Activated T-helper 1 cell treated with anti-CD3 and anti-CD28 coated beads, Interleukin-2, amount 50 U/mL, for 16 hours (primary cell): ENCODE results near the gene OSBPL6.

ENCODE experiments used
- DNase-seq, 2 donors: peaks; one replicate each; pipeline ENCODE4 v3.0.0-alpha.2; 2020; ENCODE audit warnings: low read depth in 1 of 2, low spot score in 1 of 2

The OSBPL6 gene

DNA sequence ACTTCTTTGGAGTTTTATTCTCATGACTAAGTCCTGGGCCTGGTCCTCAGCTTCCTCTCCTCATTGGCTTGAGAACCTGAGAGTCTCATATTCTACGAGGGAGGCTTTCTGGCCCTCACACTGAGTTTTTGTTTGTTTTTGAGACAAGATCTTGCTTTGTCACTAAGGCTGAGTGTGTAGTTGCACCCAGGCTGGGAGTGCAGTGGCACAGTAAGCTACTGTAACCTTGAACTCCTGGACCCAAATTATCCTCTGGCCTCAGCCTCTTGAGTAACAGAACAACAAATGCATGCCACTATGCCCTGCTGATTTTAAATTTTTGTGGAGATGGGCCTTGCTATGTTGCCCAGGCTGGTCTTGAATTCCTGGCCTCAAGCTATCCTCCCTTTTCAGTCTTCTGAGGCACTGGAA lies 234.1 kb downstream of the OSBPL6 start:
- DNase-seq, result no peak

DNA sequence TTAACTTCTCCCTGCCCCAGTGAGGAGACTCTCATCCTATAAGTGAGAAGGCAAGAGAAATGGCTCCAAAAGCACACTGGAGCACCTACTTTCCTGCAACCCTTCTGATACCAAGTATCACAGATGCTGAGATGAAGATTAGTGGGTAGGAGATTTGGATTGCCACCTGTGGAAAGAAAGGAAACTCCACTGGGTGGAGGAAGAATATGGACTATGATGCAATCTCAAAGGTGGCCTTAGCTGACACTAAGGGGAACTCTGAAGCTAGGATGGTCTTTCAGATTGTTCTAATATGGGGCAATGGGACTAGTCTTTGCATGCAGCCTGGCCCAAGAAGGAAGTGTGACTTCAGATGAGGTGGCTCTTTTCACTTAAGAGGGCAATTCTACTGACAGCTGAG lies 235.0 kb downstream of the OSBPL6 start:
- DNase-seq, result no peak

GRCh38 chr2:178436662-178437061 lies 242.3 kb downstream of the OSBPL6 start:
- DNase-seq, result no peak

GRCh38 chr2:178441426-178441825 lies 247.1 kb downstream of the OSBPL6 start:
- no peak for DNase-seq

DNA sequence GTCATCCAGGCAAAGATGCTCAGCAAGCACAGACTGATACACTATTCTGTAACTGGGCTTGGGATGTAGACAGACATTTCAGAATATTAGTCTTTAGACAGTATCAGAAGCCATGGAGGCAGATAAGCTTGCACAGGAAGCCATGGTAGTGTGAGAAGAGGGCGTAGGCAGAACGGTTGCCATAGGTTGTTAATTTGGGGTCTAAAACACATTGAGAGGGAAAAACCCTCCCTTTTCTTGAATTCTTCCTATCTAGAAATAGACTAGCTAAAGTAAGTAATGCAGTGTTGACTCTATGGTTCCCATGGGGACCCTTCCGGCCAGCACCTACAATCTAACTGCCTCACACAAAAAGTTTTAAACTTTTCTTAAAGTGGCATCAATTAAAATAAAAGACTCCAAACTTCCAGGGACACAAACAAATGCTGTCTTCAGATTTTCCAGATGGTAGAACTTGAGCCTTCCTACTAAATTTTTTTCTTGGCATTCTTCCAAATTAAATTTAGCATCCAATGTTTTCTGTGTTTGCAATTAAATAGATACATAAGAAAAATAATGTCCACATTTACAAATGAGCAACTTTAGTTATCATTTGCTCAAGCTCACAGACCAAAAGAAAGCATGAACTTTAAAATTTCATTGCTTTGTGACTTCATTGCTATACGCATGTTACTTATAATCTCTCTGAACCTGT lies 254.8 kb downstream of the OSBPL6 start:
- DNase-seq, result no peak

- DNase-seq, result no peak
These were observed 255.6 kb downstream of the OSBPL6 start for GRCh38 chr2:178449700-178450523.

DNA sequence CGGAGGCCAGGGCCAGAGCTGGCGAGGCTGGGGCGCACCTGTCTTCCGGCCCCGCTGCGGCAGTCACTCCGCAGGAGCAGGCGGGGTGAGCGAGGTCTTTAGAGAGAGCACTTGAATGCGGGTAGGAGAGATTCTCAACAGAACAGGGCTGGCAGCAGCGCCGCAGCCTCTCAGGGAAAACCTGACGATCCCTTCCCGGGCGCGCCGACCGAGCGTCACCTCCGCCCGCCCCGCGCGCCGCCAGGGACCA lies 256.1 kb downstream of the OSBPL6 start:
- DNase-seq, result peak; percentile 48 to 73

- peak; percentile 87 to 92 for DNase-seq
These were observed 256.6 kb downstream of the OSBPL6 start, which contains the start of the genes PJVK and PRKRA for GRCh38 chr2:178450774-178451525. Gene PJVK, plus strand, starts transcription at chr2:178451378. Its CDS starts 2,032 bp downstream, at chr2:178453410. Gene PRKRA, minus strand, starts transcription at chr2:178451175. Its CDS starts 145 bp downstream, at chr2:178451030.

GRCh38 chr2:178452334-178452733 lies 258.0 kb downstream of the OSBPL6 start:
- no peak for DNase-seq
